C4-2B (cell line): ENCODE results near the gene KDM7A.

ENCODE experiments used
- ZFX ChIP-seq: fragments of 450-650 bp; IDR thresholded peaks from 2 replicates; pipeline ENCODE4 v1.6.1; 2017
- TF ChIP-seq, protein P1 (sequence below): fragments of 450-650 bp; conservative IDR thresholded peaks from 2 replicates; pipeline ENCODE4 v1.5.1; 2017; ENCODE audit warnings: mild to moderate bottlenecking

DNA sequence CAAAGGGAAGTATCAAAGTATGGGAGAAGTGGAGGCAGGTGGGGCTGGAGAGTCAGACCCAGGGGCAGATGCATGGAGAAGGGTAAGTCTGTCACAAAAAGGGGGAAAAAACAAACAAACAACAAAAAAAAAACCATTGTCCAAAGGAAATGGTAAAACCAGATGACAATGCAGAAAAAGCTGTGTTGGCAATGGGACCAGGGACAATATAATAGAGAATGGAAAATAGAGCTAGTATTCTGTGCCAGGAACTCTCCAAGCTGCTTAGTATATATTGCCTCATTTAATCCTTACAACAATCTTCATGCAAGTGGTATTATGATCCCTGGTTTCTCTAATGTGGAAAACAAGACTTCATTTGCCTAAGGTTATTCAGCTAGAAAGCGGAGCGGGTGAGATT, 13.1 kb upstream of the KDM7A start:
- TF ChIP-seq, protein P1, sequence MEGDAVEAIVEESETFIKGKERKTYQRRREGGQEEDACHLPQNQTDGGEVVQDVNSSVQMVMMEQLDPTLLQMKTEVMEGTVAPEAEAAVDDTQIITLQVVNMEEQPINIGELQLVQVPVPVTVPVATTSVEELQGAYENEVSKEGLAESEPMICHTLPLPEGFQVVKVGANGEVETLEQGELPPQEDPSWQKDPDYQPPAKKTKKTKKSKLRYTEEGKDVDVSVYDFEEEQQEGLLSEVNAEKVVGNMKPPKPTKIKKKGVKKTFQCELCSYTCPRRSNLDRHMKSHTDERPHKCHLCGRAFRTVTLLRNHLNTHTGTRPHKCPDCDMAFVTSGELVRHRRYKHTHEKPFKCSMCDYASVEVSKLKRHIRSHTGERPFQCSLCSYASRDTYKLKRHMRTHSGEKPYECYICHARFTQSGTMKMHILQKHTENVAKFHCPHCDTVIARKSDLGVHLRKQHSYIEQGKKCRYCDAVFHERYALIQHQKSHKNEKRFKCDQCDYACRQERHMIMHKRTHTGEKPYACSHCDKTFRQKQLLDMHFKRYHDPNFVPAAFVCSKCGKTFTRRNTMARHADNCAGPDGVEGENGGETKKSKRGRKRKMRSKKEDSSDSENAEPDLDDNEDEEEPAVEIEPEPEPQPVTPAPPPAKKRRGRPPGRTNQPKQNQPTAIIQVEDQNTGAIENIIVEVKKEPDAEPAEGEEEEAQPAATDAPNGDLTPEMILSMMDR: no peak
- TF ChIP-seq ZFX: no peak
